HG03280 (cell line): ENCODE results near the gene OAS1.
A peak's percentile ranks its signal among the peaks of the same experiment; 100 is the strongest.

Source experiments
- ATAC-seq: cut with Tn5 transposase; IDR thresholded peaks from one replicate; pipeline ENCODE4 v1.9.1; 2021; ENCODE audit warnings: mild to moderate bottlenecking, moderate library complexity; ENCODE audit not compliant: unreplicated experiment

The OAS1 gene

GRCh38 chr12:112906712-112907414 is at the start of gene OAS1:
Gene OAS1 (plus strand): TSS chr12:112906962. CDS start chr12:112907040, 78 bp downstream.
- peak; percentile 83 for ATAC-seq

- ATAC-seq = no peak
Observed at GRCh38 chr12:112859291-112859690, 47.5 kb upstream of the OAS1 start.

DNA sequence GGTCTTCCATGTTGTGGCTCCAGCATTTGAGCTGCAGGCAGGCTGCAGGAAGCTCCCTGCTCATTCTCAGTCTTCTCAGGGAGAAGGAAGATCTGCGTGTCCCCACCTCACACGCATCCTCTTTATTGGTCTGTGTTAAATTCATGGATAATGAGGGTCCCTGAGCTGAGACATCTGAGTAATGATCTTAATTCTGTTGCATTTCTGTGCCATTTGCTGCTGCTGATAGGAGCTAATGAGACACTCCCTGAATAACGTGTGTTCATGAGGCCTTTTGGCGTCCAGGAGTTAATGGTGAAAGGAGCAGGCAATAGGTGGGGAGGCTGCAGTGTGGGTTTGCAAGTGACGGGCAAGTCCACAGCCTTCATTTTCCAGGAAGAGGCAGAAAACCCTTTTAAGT is 46.6 kb upstream of the OAS1 start:
- no peak for ATAC-seq

GRCh38 chr12:112861284-112861683 is 45.5 kb upstream of the OAS1 start:
- no peak for ATAC-seq

DNA sequence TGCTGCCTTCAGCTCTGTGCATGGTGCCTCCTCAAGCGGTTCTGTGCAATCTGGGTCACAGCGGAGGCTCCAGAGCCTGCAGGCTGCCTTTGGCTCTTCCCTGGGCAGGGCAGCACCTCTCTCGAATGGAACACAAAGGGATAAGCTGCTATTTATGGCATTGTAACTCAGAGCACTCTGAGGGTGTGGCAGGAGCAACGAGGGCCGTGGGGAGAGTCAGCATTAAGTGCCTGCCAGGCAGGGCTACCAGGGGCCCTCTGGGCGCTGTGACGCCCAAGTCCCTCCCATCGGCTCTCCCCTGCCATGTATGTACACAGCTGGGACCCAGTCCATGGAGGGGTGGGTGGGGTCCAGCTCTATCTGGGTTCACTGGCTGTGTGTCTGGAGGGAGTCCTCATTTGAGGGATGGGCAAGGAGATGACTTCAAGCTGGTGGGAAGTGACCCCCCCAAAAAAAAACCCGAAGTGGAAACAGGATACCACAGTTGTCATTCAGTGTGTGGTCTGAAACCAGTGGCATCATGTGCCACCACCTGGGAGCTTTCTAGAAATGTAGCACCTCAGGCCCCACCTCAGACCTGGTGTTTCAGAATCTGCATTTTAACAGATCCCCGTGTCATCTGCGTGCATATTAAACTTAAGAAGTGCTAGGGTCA is 44.0 kb upstream of the OAS1 start:
- ATAC-seq = no peak

GRCh38 chr12:112868459-112869041 is 38.2 kb upstream of the OAS1 start:
- ATAC-seq = no peak

DNA sequence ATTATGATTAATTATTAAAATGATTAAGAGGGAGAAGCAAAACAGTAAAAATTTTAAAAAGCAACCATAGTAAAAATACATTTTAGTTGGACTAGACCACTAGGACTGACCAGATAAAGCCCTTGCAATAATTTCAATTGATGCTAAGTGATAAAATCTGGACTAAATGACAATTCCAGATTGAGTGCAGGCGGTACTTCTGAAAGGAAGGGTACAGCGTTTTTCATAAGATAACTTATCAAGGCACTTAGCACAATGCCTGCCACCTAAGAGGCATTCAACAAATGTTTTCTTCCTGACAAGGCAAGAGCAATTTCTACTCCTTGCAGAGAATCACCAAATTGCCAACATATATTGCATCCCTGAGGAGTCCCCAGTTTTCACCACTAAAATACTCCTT is 37.7 kb upstream of the OAS1 start:
- no peak for ATAC-seq

- no peak for ATAC-seq
Observed at GRCh38 chr12:112869778-112870177, 37.0 kb upstream of the OAS1 start.

DNA sequence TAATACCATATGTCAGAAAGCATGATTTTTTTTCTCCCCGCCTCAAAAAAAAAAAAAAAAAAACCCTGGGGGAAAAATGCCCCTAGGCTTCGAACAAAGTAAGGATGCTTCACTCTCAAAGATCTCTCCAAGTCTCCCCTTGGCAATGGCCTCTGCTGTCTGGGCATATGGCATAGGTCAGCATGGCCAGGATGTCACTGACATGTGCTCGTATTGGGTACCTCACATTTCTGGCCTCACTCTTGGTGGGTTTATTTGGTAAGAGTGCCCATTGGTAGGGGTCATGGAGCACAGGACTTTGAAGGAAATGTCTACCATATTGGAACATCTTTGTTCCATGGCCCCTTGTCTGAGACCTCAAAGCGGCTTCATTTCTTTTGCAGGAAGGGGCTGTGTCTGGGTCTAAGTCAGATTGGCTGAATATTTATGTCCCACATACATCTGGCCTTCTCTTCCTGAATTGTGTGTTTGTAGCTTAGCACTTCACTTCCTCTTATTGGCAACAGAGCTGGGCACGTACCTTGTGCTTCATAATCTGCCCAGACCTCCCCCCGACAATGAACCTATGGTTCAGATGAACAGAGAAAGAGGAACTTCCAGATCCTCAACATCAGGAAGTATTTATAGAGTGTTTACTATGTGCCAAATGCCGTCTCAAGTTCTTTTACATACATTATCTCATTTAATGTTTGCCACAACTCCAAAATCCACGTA is 36.3 kb upstream of the OAS1 start:
- ATAC-seq = no peak

DNA sequence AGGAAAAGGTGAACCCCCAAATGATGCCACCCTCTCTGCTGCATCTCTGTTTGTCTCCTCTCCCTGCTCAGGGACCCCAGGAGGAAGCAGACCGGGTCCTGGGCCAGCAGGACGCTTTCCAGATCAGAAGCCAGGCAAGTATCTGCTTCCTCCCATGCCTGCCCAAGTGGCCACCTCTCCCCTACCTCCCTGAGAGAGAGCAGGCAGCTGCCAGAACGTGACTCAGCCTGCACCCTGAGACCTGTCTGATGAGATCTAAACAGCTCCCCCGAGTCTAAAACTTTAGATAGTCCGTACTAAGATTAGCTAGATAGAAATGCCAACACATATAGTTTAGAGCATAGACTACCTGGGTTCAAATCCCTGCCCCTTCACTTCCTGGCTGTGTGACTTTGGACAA is 31.2 kb upstream of the OAS1 start:
- ATAC-seq = no peak

DNA sequence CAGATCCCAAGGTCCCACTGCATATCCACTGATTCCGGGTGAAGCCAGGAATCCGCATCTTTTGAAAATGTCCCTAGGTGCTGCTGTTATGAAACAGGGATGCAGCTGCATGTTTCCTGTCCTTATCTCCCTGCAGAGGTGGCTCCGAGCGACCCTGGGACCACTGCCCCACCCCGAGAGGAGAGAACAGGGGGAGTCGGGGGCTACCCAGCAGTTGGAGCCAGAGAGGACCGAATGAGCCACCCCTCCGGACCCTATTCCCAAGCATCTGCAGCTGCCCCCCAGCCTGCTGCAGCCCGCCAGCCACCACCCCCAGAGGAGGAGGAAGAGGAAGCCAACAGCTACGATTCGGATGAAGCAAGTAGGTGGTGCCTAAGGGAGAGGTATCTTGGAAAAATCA is 30.3 kb upstream of the OAS1 start:
- no peak for ATAC-seq

- ATAC-seq = no peak
Observed at GRCh38 chr12:112877006-112877405, 29.8 kb upstream of the OAS1 start.

GRCh38 chr12:112878488-112878887 is 28.3 kb upstream of the OAS1 start:
- ATAC-seq = no peak

DNA sequence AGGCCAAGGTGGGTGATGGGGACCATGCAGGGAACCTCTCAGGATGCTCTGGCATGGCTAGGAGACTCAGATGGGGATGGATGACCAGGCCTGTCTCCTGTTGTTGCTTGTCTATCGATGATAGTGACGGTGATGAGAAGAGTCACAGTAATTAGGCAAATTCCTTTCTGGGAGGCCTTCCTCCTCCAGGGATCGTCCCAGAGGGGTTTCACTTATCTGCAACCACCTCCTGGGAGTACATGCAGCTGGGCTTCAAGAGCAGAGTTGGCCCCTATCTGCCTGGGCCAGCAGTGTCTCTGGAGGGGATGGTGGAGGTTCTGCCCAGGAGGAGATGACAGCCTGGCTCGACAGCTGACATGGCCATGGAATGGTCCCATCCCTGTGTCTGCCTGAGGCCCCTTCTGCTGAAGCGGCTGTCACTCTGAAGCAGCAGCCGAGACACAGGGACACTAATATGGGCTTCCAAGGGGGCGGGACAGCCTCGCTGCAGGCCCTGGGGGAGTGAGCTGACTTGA is 27.5 kb upstream of the OAS1 start:
- ATAC-seq = no peak

DNA sequence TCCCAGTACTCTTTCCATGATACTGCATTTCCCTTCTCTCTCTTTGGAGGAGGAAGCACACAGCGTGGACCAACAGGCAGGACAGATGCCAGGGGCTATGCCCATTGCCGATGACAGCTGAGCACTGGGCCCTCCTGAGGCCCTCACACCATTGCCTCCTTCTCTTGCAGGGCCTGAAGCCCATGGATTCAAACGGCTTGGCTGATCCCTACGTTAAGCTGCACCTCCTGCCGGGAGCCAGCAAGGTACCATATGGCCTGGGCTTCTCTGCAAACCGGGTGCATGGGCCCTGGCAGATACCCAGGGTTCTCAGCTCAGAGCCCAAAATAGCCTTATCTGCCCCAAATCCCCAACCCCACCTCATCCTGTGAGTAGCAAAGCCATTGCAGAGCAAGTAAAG is 25.2 kb upstream of the OAS1 start:
- no peak for ATAC-seq

DNA sequence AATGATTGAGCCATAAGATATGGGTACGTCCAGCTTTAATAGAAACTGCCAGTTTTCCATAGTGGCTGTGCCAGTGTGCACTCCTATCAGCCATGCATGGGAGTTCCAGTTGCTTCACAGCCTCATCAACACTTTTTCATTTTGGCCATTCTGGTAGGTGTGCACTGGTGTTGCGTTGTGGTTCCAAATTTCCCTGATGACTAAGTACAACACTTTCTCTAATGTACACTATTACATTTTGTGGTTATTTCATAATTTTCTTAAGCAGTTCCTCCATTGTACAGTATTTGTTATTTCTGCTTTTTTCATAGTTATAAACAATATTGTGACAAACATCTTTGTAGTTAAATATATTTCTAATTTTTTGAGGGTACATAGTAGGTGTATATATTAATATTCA is 21.5 kb upstream of the OAS1 start:
- ATAC-seq = no peak

DNA sequence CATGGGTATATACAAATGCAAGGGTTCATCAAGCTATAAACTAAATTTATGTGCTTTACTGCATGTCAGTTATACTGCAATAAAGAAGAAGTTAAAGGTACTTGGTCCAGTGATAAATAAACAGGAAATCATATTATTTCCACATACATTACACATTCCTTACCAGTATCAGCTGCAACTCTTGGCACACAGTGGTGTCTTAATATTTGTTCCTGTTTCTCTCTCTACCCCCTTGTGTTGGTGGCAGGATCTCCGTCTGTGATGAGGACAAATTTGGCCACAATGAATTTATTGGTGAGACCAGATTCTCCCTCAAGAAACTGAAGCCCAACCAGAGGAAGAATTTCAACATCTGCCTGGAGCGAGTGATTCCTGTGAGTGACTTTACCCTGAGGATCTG is 19.2 kb upstream of the OAS1 start:
- ATAC-seq = no peak

DNA sequence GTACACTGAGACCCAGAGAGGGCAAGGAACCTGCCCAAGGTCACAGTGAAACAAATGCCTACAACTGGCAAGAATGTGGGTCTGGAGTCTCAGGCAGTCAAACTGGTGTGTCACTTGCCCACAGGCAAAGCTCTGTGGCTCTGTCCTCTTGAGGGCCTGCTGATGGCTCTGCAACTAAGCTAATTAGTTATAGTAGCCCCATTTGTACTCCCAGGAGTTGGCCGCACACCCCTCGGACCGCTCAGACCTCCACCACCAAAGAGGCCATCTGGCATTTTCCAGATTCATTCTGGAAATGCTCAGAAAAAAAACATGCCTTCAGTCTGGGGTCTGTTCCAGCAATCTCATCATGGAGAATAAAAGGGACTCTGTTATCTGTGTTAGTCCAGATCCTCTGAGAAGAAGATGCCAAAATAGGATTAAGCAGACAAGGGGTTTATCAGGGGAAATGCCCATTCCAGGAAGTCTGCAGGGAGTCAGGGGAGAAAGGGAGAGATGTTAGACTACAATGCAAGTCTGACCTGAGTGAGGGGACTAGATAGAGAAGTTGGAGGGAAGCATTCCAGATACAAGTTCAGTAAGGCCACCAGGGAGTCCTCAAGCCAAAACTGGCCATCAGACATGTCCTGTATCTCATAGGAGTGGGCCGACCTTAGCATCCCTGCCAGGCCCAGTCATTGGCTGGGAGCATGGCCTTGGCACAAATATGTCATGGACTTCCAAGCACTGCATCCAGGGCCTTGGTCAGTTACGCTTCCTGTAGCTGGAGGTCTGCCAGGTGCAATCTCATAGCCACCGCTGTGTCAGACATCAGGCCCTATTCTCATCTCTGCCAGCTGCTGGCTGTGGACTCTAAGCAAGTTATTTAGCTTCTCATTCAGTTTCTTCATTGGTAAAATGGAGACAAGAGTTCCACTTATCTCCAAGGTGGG is 15.4 kb upstream of the OAS1 start:
- no peak for ATAC-seq

DNA sequence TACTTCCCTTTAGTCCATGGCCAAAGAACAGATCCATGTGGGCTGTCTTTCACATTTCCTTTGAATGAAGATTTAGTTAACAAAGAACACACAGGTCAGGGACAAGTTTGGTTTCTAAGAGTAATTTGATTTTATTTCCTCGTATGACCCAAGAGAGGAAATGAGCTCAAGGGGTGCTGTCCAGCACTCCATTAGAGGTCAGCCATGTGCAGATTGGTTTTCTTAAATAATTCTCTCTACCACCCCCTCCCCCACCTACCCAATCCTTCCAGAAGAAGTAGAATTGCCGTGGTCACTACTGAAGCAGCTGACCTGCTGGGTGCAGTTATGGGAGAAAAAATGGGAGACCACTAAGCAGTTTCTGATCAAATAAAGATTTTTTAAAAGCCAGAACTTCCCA is 13.9 kb upstream of the OAS1 start:
- ATAC-seq = no peak

DNA sequence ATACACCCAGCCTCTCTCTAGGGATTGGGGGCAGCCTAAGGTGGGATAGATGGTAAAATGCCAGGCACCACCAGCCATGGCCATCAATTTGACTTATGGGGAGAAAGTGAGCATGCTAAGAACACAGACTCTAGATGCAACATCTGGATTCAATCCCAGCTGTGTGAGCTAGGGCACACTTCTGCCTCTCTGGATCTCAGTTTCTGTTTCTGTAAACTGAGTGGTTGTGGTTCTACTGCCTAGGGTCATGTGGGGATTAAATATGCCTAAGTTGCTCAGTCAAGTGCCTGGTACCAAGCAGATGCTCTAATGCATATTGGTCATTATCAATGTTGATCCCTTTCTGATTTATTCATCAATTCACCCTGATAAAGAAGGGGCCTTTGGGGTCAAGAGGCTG is 12.6 kb upstream of the OAS1 start:
- ATAC-seq = peak; percentile 54
